ENCODE data around the gene DNAJA1.

GRCh38 chr9:33007755-33008154, 17.3 kb upstream of the DNAJA1 start:
- TF ChIP-seq, protein P1, sequence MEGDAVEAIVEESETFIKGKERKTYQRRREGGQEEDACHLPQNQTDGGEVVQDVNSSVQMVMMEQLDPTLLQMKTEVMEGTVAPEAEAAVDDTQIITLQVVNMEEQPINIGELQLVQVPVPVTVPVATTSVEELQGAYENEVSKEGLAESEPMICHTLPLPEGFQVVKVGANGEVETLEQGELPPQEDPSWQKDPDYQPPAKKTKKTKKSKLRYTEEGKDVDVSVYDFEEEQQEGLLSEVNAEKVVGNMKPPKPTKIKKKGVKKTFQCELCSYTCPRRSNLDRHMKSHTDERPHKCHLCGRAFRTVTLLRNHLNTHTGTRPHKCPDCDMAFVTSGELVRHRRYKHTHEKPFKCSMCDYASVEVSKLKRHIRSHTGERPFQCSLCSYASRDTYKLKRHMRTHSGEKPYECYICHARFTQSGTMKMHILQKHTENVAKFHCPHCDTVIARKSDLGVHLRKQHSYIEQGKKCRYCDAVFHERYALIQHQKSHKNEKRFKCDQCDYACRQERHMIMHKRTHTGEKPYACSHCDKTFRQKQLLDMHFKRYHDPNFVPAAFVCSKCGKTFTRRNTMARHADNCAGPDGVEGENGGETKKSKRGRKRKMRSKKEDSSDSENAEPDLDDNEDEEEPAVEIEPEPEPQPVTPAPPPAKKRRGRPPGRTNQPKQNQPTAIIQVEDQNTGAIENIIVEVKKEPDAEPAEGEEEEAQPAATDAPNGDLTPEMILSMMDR (optimal IDR thresholded peaks at IDR 0.05 in 1 of 3, IDR thresholded peaks at IDR 0.05 in 1 of 3, conservative IDR thresholded peaks at IDR 0.05 in 1 of 3; ENCODE audit: extremely low read depth in 1 of 3, insufficient read depth in 2 of 3, low read length in 3 of 3): no peak
- no peak for TF ChIP-seq EZH2 (IDR thresholded peaks at IDR 0.05; ENCODE audit: low read length)

Data from keratinocyte (primary cell).